GM18870 (cell line): ENCODE measurements around the gene MRTFA.
"Not testable (repeated sequence)": the region's sequence is repeated elsewhere in the genome, so short reads cannot be mapped to it uniquely, and the experiment has no call there.

Experiments
- ATAC-seq: cut with Tn5 transposase; IDR thresholded peaks from one replicate; pipeline ENCODE4 v1.9.1; 2021; ENCODE audit warnings: moderate library complexity; ENCODE audit not compliant: unreplicated experiment

MRTFA gene

GRCh38 chr22:40525250-40525884, 111.2 kb downstream of the MRTFA start:
- ATAC-seq, result no peak

- ATAC-seq, result no peak
Measured at GRCh38 chr22:40524392-40525249, 111.9 kb downstream of the MRTFA start.

DNA sequence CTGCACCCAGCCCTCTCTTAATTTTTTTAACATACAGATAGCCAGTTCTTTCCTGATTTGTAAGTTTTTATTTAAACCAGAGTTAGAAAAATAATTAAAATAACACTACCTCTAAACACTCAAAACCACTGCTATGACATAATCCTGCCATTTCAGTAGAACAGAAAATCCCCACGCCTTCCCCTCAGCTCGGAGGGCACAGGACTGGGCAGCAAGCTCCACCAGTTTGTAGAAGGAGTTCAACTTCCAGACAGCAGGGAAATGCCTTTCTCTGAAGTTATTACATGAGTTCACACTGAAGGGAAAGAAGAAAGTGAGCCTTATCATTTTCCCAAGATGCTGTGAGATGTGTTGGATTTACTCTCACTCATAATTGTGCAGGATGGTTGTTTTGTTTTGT, 114.4 kb downstream of the MRTFA start:
- ATAC-seq, result no peak

- ATAC-seq, result no peak
Measured at GRCh38 chr22:40521046-40521445, 115.5 kb downstream of the MRTFA start.

DNA sequence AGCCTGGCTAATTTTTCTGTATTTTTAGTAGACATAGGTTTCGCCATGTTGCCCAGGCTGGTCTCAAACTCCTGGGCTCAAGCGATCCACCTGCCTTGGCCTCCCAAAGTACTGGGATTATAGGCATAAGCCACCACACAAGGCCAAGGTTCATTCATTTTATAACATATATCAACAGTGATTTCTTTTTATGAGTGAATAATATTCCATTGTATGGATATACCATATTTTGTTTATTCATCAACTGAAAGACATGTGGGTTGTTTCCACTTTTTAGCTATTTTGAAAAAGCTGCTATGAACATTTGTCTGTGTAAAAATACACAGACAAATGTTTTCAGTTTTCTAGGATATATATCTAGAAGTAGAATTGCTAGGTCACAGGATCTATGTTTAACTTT, 116.0 kb downstream of the MRTFA start:
- ATAC-seq, result no peak

DNA sequence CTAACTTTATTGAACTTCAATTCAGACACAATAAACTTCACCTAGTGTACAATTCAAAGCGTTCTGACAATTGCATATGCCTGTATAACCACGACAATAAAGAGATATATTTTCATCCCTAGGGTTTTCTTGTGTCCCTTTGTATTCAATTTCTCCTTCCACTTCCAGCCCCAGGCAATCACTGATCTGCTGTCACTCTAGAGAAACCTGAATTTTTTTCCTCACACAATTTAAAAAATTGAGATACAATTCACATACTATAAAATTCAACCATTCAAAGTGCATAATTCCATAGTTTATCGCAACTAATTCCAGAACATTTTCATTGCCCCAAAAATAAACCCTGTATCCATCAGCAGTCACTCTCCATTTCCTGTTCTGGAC, 116.6 kb downstream of the MRTFA start:
- ATAC-seq, result no peak

- no peak for ATAC-seq
Measured at GRCh38 chr22:40519284-40519947, 117.1 kb downstream of the MRTFA start.

- no peak for ATAC-seq
Measured at GRCh38 chr22:40518840-40519239, 117.7 kb downstream of the MRTFA start.

DNA sequence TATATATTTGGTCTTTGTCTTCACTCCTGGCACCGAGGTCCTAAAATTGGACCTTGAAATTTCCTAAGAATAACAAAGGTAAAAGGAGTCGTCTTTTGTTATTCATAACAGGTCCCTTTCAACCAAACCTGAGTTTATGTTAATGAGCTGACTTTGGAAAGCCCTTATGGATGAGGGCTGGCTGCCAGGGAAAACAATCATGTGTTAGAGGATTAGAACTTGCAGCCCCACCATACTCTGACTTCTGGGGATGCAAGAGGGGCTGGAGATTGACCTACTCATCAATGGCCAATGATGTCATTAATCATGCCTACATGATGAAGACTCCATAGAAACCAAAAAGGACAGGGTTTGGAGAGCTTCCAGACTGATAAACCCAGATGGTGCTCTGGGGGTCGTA, 118.9 kb downstream of the MRTFA start:
- no peak for ATAC-seq

DNA sequence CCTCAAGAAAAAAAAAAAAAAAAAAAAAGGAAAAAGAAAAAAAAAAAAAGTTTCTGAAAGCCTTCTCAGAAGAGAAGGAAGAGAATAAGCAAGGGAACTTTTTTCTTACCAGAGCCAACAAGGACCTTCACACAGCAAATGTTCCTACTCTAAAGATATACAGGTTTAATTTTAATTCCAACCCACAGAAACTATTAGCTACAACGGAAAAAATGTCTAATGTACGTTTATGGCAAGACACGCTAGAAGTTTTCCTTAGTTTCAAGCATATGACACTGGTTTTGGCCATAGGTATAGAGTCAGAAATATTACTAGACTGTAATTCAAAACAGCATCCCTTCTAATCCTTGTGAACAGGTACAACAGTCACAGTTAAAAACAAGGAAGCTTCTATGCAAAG, 120.1 kb downstream of the MRTFA start:
- no peak for ATAC-seq

- no peak for ATAC-seq
Measured at GRCh38 chr22:40512426-40513136, 123.9 kb downstream of the MRTFA start.

- ATAC-seq, result no peak
Measured at GRCh38 chr22:40511604-40512003, 124.9 kb downstream of the MRTFA start.

DNA sequence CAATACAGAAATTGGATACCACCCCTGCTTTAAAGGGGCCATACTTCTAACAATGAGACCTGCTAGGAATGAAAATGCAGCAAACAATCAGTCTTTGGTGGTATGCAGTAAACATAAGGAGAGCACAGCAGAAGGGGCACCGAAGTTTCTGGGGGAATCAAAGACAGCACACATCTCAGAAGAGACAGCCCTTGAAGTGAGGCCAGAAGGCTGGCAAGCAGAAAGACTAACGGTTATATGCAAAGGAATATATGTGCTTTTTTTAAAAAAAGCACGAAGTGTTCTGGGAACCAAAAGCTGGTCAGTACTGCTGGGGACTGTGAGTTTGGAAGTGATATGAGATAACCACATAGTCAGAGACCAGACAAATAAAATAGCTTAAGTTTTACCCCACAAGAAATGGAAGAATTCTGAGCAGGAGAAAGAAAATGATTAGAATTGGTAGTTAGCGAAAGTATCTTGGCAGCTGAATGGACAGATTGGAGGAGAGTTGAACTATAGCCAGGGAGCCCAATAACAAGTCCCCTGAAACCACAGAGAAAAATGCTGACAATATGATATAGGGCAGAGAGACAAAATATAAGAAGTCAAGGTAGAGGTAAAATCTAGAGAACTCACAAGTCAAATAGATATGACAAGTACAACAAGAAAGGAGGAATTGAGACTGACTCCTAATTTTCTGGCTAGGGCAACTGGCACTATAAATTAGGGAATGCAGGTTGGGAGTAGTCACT, 125.7 kb downstream of the MRTFA start:
- no peak for ATAC-seq

DNA sequence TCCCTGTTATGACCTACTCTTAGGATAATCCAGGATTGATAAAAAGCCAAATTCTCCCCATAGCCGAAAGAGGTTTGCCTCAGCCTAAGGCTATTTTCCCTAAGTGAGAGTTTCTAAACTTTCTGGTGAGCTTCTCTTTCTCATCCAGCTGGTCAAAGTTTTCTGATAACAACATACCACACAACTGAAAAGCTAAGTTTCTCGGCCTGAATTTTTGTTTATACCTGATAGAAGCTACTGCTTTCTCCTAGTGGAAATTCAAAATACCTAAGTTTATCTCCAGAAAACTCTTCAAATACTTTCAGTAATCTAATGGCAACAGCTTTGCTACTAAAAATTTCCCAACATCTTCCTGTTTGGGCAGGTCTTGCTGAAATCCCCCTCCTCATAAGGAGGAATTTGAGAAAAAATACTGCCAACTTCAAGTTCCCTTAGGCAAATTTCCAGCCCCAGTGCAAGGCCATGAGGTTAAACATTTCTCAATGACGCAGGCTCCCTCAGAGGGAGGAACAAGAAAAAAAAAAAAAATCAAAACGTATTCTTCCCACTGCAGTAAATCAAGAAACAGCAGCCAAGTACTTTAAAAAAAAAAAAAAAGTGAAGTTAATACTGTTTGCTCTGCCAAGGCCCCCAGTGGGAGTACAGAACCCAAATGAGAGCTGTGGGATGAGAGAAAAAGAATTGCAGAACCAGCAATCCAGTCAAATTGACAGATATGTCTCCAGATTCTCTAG, 127.0 kb downstream of the MRTFA start:
- ATAC-seq, result no peak

- ATAC-seq, result not testable (repeated sequence)
Measured at GRCh38 chr22:40508046-40508445, 128.5 kb downstream of the MRTFA start.

DNA sequence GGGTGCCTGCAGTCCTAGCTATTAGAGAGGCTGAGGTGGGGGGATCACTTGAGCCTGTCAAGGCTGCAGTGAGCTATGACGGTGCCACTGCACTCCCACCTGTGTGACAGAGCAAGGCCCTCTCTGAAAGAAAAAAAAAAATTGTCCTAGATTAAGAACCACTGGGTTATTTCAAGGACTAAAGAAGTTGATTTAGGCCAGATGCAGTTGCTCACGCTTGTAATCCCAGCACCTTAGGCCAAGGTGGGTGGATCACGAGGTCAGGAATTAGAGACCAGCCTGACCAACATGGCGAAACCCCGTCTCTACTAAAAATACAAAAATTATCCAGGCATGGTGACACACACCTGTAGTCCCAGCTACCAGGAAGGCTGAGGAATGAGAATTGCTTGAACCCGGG, 129.0 kb downstream of the MRTFA start:
- ATAC-seq, result no peak

GRCh38 chr22:40506762-40507161, 129.8 kb downstream of the MRTFA start:
- no peak for ATAC-seq

- ATAC-seq, result no peak
Measured at GRCh38 chr22:40504285-40505249, 132.0 kb downstream of the MRTFA start.

- ATAC-seq, result no peak
Measured at GRCh38 chr22:40502919-40503318, 133.6 kb downstream of the MRTFA start.
